Ishikawa (cell line): Measurements from ENCODE around the gene ALDH3A1.

Source experiments
- EP300 ChIP-seq: IDR thresholded peaks from 2 replicates; pipeline ENCODE4 v1.6.1; 2012; ENCODE audit warnings: borderline replicate concordance
- YY1 ChIP-seq: IDR thresholded peaks from 2 replicates; pipeline ENCODE4 v1.6.1; 2012; ENCODE audit warnings: low read depth
- TF ChIP-seq, protein P1 (sequence below): IDR thresholded peaks from 2 replicates; pipeline ENCODE4 v1.6.1; 2012

DNA sequence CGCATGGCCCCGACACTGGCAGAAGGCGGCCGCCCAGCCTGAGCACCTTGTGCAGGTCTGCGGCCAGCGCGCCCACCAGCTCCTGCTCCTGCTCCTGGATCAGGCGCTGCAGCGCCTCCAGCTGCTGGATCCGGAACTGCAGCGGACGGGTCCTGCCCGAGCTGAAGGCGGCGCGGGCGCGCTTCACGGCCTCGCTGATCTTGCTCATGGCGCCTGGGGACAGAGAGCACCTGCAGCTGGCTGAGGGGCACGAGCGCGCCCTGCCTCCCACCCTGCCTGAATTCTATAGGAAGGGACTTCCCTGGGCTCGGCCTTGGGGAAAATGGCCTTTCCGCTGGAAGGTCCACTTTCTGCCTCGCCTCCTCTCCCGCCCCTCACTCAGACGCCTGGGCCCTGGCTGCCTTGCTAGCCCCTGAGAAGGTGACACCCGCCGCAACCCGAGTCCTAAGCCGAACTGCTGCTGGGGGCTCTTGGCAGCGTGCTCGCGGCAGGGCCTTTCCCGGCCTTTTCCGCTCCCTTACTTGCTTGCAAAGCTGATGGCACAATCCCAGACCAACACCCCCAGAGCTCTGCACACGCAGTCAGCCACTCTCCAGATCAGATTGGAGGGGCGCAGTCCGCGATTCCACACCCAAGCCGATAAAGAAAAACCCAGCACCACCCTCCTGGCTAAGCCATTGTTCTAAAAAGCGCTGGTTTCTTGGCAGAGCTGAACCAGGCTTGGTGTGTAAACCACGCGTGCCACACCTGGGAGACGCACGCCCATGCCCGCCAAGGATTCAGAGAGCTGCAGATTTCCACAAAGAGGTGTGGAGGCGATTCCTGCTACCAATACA, 3.0 kb downstream of the ALDH3A1 start:
- TF ChIP-seq, protein P1, sequence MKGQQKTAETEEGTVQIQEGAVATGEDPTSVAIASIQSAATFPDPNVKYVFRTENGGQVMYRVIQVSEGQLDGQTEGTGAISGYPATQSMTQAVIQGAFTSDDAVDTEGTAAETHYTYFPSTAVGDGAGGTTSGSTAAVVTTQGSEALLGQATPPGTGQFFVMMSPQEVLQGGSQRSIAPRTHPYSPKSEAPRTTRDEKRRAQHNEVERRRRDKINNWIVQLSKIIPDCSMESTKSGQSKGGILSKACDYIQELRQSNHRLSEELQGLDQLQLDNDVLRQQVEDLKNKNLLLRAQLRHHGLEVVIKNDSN, result no peak
- TF ChIP-seq EP300 (no peak), YY1 (no peak)
